ENCODE results near the gene A2ML1.
"Not testable (repeated sequence)": the region's sequence is repeated elsewhere in the genome, so short reads cannot be mapped to it uniquely, and the experiment has no call there.

The A2ML1 gene

GRCh38 chr12:8822298-8822697 is at the start of gene A2ML1:
TSS of gene A2ML1 (plus strand) at chr12:8822621. CDS start at chr12:8822652, 31 bp downstream.
- DNase-seq (ENCODE audit: low read depth in 2 of 2), result no peak

- DNase-seq (ENCODE audit: low read depth in 2 of 2), result no peak
These were observed 49.0 kb upstream of the A2ML1 start for GRCh38 chr12:8773461-8773860.

GRCh38 chr12:8779281-8779680 is 43.1 kb upstream of the A2ML1 start:
- DNase-seq (ENCODE audit: low read depth in 2 of 2), result no peak

GRCh38 chr12:8779862-8780261 is 42.6 kb upstream of the A2ML1 start:
- DNase-seq (ENCODE audit: low read depth in 2 of 2), result no peak

- no peak for DNase-seq (ENCODE audit: low read depth in 2 of 2)
These were observed 42.0 kb upstream of the A2ML1 start for GRCh38 chr12:8780389-8780788.

GRCh38 chr12:8781381-8782127 is 40.9 kb upstream of the A2ML1 start:
- no peak for DNase-seq (ENCODE audit: low read depth in 2 of 2)

- no peak for DNase-seq (ENCODE audit: low read depth in 2 of 2)
These were observed 38.0 kb upstream of the A2ML1 start for GRCh38 chr12:8784290-8784888.

GRCh38 chr12:8785499-8785898 is 36.9 kb upstream of the A2ML1 start:
- DNase-seq (ENCODE audit: low read depth in 2 of 2), result no peak

- DNase-seq (ENCODE audit: low read depth in 2 of 2), result not testable (repeated sequence)
These were observed 35.2 kb upstream of the A2ML1 start for GRCh38 chr12:8787206-8787605.

GRCh38 chr12:8788706-8789105 is 33.7 kb upstream of the A2ML1 start:
- not testable (repeated sequence) for DNase-seq (ENCODE audit: low read depth in 2 of 2)

- not testable (repeated sequence) for DNase-seq (ENCODE audit: low read depth in 2 of 2)
These were observed 32.9 kb upstream of the A2ML1 start for GRCh38 chr12:8789341-8790013.

GRCh38 chr12:8793226-8793625 is 29.2 kb upstream of the A2ML1 start:
- not testable (repeated sequence) for DNase-seq (ENCODE audit: low read depth in 2 of 2)

- DNase-seq (ENCODE audit: low read depth in 2 of 2), result not testable (repeated sequence)
These were observed 27.8 kb upstream of the A2ML1 start for GRCh38 chr12:8794611-8795010.

- no peak for DNase-seq (ENCODE audit: low read depth in 2 of 2)
These were observed 25.4 kb upstream of the A2ML1 start for GRCh38 chr12:8796831-8797626.

GRCh38 chr12:8801213-8801612 is 21.2 kb upstream of the A2ML1 start:
- DNase-seq (ENCODE audit: low read depth in 2 of 2), result not testable (repeated sequence)

GRCh38 chr12:8804833-8805232 is 17.6 kb upstream of the A2ML1 start:
- not testable (repeated sequence) for DNase-seq (ENCODE audit: low read depth in 2 of 2)

- DNase-seq (ENCODE audit: low read depth in 2 of 2), result not testable (repeated sequence)
These were observed 16.9 kb upstream of the A2ML1 start for GRCh38 chr12:8805487-8805886.

GRCh38 chr12:8807084-8807483 is 15.3 kb upstream of the A2ML1 start:
- DNase-seq (ENCODE audit: low read depth in 2 of 2), result not testable (repeated sequence)

GRCh38 chr12:8810112-8810511 is 12.3 kb upstream of the A2ML1 start:
- DNase-seq (ENCODE audit: low read depth in 2 of 2), result not testable (repeated sequence)

- no peak for DNase-seq (ENCODE audit: low read depth in 2 of 2)
These were observed 8.7 kb upstream of the A2ML1 start for GRCh38 chr12:8813572-8814357.

- no peak for DNase-seq (ENCODE audit: low read depth in 2 of 2)
These were observed 5.9 kb upstream of the A2ML1 start for GRCh38 chr12:8816448-8817050.

Data from activated CD4-positive, alpha-beta T cell treated with anti-CD3 and anti-CD28 coated beads for 24 hours (primary cell).